OCI-LY1 (cell line): ENCODE results near the gene RAB6B.

Source experiments
- H2AFZ ChIP-seq: fragments of 200-600 bp; sonication (generic), shearing (Covaris generic); 2 replicates; pipeline ENCODE4 v1.6.0; 2014; ENCODE audit warnings: antibody characterized with exemption, mild to moderate bottlenecking, low read length
- H3F3A ChIP-seq: fragments of 200-600 bp; sonication (generic), shearing (Covaris generic); 2 replicates; pipeline ENCODE4 v1.6.0; 2014; ENCODE audit warnings: mild to moderate bottlenecking, antibody characterized with exemption, low read length, moderate library complexity; ENCODE audit not compliant: insufficient read depth
- H3K27ac ChIP-seq: fragments of 200-600 bp; sonication (generic); 2 replicates; pipeline ENCODE4 v1.5.1; 2014; ENCODE audit warnings: low read length, mixed run types, mild to moderate bottlenecking, low read depth; ENCODE audit not compliant: poor library complexity, severe bottlenecking
- H3K27me3 ChIP-seq: fragments of 200-600 bp; sonication (generic); 2 replicates; pipeline ENCODE4 v1.6.0; 2014; ENCODE audit warnings: antibody characterized with exemption, mild to moderate bottlenecking, low read length, moderate library complexity; ENCODE audit not compliant: insufficient read depth
- H3K36me3 ChIP-seq: fragments of 200-600 bp; sonication (generic); 2 replicates; pipeline ENCODE4 v1.6.1; 2014; ENCODE audit warnings: mild to moderate bottlenecking, antibody characterized with exemption, low read length, moderate library complexity, mixed read lengths; ENCODE audit not compliant: insufficient read depth
- H3K4me1 ChIP-seq: fragments of 200-600 bp; sonication (generic); 2 replicates; pipeline ENCODE4 v1.5.1; 2014; ENCODE audit warnings: mild to moderate bottlenecking, low read length, moderate library complexity; ENCODE audit not compliant: insufficient read depth, severe bottlenecking
- H3K4me2 ChIP-seq: fragments of 200-600 bp; sonication (generic), shearing (Covaris generic); 2 replicates; pipeline ENCODE4 v1.6.1; 2014; ENCODE audit warnings: low read length
- H3K4me3 ChIP-seq: fragments of 200-600 bp; sonication (generic); 2 replicates; pipeline ENCODE4 v1.5.1; 2014; ENCODE audit warnings: low read length, low read depth, mild to moderate bottlenecking, mixed read lengths; ENCODE audit not compliant: poor library complexity, severe bottlenecking
- H3K79me2 ChIP-seq: fragments of 200-600 bp; shearing (Covaris generic); 2 replicates; pipeline ENCODE4 v1.6.1; 2016; ENCODE audit warnings: mixed run types, low read length, mixed read lengths; ENCODE audit not compliant: insufficient read depth
- H3K9ac ChIP-seq: fragments of 200-600 bp; sonication (generic), shearing (Covaris generic); 2 replicates; pipeline ENCODE4 v1.6.1; 2014; ENCODE audit warnings: mild to moderate bottlenecking, low read length, mixed read lengths
- H3K9me2 ChIP-seq: fragments of 200-600 bp; sonication (generic), shearing (Covaris generic); 2 replicates; pipeline ENCODE4 v1.6.1; 2014; ENCODE audit warnings: low read depth, mild to moderate bottlenecking, low read length, mixed read lengths
- H3K9me3 ChIP-seq: fragments of 200-600 bp; shearing (Covaris generic); 2 replicates; pipeline ENCODE4 v1.6.1; 2014; ENCODE audit warnings: low read length, mixed read lengths
- H4K20me1 ChIP-seq: fragments of 200-600 bp; sonication (generic), shearing (Covaris generic); 2 replicates; pipeline ENCODE4 v1.6.0; 2016; ENCODE audit warnings: mild to moderate bottlenecking, low read length; ENCODE audit not compliant: insufficient read depth
- CTCF ChIP-seq: fragments of 200-600 bp; sonication (generic), shearing (Covaris generic); IDR thresholded peaks from 2 replicates; pipeline ENCODE4 v1.5.1; 2017; ENCODE audit warnings: mild to moderate bottlenecking, antibody characterized with exemption, low read length, moderate library complexity, mixed read lengths
- EZH2 ChIP-seq: fragments of 200-600 bp; sonication (generic), shearing (Covaris generic); IDR thresholded peaks from 2 replicates; pipeline ENCODE4 v1.8.0; 2017; ENCODE audit warnings: borderline replicate concordance, mixed run types, mild to moderate bottlenecking, antibody characterized with exemption, low read length, moderate library complexity, mixed read lengths

The RAB6B gene

GRCh38 chr3:133845127-133845526, 50.6 kb downstream of the RAB6B start:
- Histone ChIP-seq H3K79me2 (no peaks in the 10 kb centered on the region), H3K9ac (no peak overlapping the region), H3F3A (no peaks in the 10 kb centered on the region), H3K9me3 (no peaks in the 10 kb centered on the region), H3K4me1 (no peaks in the 10 kb centered on the region), H4K20me1 (no peaks in the 10 kb centered on the region), H3K4me2 (no peak overlapping the region), H3K27ac (no peak overlapping the region), H3K36me3 (no peaks in the 10 kb centered on the region), H2AFZ (no peak overlapping the region), H3K4me3 (no peak overlapping the region), H3K9me2 (no peaks in the 10 kb centered on the region), H3K27me3 (peaks cover 12% of the 10 kb centered on the region; the same call in 1 of the 2 replicates)
- TF ChIP-seq CTCF (no peak), EZH2 (no peak)

GRCh38 chr3:133843634-133844033, 52.0 kb downstream of the RAB6B start:
- Histone ChIP-seq H3K27ac (no peak overlapping the region), H3K4me1 (no peaks in the 10 kb centered on the region), H3K9me2 (no peaks in the 10 kb centered on the region), H3K9ac (no peak overlapping the region), H3K4me2 (no peak overlapping the region), H3K4me3 (no peak overlapping the region), H4K20me1 (no peaks in the 10 kb centered on the region), H3K9me3 (no peaks in the 10 kb centered on the region), H3K79me2 (no peaks in the 10 kb centered on the region), H3K36me3 (no peaks in the 10 kb centered on the region), H3K27me3 (peaks cover 3% of the 10 kb centered on the region; the same call in 1 of the 2 replicates), H3F3A (no peaks in the 10 kb centered on the region), H2AFZ (no peak overlapping the region)
- TF ChIP-seq EZH2 (no peak), CTCF (no peak)

- H3K79me2 ChIP-seq = no peaks in the 10 kb centered on the region
- no peak overlapping the region for H3K4me2 ChIP-seq
- TF ChIP-seq CTCF = no peak
- TF ChIP-seq EZH2 = no peak
- no peaks in the 10 kb centered on the region for H3F3A ChIP-seq
- no peak overlapping the region for H3K9ac ChIP-seq
- no peak overlapping the region for H3K4me3 ChIP-seq
- no peak overlapping the region for H3K27ac ChIP-seq
- H2AFZ ChIP-seq = no peak overlapping the region
- H4K20me1 ChIP-seq = no peaks in the 10 kb centered on the region
- H3K4me1 ChIP-seq = no peaks in the 10 kb centered on the region
- H3K9me3 ChIP-seq = no peaks in the 10 kb centered on the region
- H3K36me3 ChIP-seq = no peaks in the 10 kb centered on the region
- H3K9me2 ChIP-seq = no peaks in the 10 kb centered on the region
- no peaks in the 10 kb centered on the region; the same call in 1 of the 2 replicates for H3K27me3 ChIP-seq
Measured at GRCh38 chr3:133842158-133842557, 53.5 kb downstream of the RAB6B start.
